ENCODE measurements around the gene ZNF407.

The ZNF407 gene

DNA sequence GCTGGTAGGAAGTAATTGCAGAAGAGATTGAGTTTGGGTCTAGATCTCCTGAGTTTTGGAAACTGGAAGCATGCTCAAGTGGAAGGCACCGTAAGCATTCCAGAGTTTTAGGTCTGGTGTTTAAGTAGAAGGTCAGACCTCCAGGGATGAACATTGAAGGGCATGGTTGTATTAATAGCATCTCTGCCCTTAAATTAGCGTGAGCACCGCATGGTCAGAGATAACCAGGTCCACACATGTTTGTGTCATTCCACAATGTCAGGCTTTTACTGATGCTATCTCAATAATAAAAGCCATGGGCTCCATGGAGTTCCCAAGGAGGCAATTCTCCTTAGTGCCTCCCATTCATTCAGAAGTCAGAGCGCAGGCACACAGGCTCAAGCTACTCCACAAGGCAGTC is 28.3 kb upstream of the ZNF407 start:
- in situ Hi-C loops (cut with MboI; ENCODE audit: low pct_unique_long_range_greater_than_20kb, low sequenced_read_pairs, unreplicated experiment), result no loop called here
- DNase-seq (ENCODE audit: low spot score), result no peak
- TF ChIP-seq, protein P1, sequence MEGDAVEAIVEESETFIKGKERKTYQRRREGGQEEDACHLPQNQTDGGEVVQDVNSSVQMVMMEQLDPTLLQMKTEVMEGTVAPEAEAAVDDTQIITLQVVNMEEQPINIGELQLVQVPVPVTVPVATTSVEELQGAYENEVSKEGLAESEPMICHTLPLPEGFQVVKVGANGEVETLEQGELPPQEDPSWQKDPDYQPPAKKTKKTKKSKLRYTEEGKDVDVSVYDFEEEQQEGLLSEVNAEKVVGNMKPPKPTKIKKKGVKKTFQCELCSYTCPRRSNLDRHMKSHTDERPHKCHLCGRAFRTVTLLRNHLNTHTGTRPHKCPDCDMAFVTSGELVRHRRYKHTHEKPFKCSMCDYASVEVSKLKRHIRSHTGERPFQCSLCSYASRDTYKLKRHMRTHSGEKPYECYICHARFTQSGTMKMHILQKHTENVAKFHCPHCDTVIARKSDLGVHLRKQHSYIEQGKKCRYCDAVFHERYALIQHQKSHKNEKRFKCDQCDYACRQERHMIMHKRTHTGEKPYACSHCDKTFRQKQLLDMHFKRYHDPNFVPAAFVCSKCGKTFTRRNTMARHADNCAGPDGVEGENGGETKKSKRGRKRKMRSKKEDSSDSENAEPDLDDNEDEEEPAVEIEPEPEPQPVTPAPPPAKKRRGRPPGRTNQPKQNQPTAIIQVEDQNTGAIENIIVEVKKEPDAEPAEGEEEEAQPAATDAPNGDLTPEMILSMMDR (IDR thresholded peaks at IDR 0.05; ENCODE audit: extremely low read depth, insufficient read depth, missing control alignments), result no peak

DNA sequence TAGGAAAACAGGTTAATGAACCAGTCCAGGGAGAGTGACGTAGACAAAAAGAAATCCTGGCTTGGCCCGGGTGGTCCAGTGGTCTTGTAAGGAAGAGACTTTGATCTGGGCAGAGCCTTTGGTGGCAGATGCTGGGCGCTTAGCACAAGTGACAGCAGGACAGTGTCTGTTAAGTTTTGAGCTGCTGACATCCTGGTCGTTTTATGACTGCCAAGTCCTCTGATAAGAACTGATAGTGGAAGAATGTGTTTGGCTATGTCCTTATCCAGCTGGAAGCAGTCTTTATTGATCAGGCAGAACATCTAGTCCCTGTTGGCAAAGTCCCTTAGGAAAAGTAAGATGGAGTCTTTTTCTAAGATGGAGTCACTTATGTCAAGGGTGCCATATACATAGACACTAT is 27.4 kb upstream of the ZNF407 start:
- TF ChIP-seq, protein P1 (IDR thresholded peaks at IDR 0.05; ENCODE audit: extremely low read depth, insufficient read depth, missing control alignments), result no peak
- no peak for DNase-seq (ENCODE audit: low spot score)
- in situ Hi-C loops (cut with MboI; ENCODE audit: low pct_unique_long_range_greater_than_20kb, low sequenced_read_pairs, unreplicated experiment), result no loop called here

DNA sequence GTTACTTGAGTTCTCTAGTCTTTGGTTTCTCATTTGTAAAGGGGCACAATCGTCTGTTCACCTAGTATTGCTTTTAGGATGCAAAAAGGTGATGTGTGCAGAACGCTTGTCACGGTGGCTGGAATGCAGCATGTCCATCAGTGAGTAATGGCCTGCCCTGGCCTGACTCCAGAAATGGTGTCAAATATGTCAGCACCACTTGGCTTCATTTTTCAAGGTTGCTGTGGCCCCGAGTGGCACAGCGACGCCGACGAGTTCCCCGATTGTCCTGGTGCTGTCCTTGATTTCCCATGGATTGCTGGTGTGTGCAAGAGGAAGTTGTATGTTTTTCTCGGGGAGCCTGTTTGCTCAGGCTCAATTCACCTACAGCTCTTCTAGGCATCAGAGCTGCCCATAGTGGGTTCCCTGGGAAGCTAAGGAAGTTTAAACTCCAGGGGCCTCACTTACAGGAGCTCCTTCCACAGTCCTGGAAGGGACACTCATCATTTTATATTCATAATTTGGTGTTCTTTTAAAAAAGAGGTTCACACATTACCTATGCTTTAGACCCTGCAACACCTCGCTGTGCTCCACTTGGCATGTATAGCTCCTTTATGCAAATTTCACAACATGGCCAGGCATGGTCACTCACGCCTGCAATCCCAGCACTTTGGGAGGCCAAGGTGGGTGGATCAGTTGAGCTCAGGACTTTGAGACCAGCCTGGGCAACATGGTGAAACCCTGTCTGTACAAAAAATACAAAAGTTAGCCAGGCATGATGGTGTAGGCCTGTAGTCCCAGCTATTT is 25.6 kb upstream of the ZNF407 start:
- DNase-seq (ENCODE audit: low spot score), result no peak
- TF ChIP-seq, protein P1 (IDR thresholded peaks at IDR 0.05; ENCODE audit: extremely low read depth, insufficient read depth, missing control alignments), result no peak
- in situ Hi-C loops (cut with MboI; ENCODE audit: low pct_unique_long_range_greater_than_20kb, low sequenced_read_pairs, unreplicated experiment), result no loop called here

DNA sequence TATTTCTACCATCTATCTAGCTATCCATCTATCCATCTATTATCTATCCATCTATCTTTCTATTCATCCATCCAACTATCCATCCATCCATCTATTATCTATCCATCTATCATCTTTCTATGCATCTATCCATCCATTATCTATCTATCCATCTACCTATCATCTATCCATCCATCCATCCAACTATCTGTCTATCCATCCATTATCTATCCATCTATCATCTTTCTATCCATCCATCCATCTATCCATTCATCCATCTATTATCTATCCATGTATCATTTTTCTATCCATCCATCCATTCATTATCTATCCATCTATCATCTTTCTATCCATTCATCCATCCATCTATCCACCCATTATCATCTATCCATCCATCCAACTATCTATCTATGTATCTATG is 24.6 kb upstream of the ZNF407 start:
- DNase-seq (ENCODE audit: low spot score), result no peak
- in situ Hi-C loops (cut with MboI; ENCODE audit: low pct_unique_long_range_greater_than_20kb, low sequenced_read_pairs, unreplicated experiment), result no loop called here
- TF ChIP-seq, protein P1 (IDR thresholded peaks at IDR 0.05; ENCODE audit: extremely low read depth, insufficient read depth, missing control alignments), result no peak

DNA sequence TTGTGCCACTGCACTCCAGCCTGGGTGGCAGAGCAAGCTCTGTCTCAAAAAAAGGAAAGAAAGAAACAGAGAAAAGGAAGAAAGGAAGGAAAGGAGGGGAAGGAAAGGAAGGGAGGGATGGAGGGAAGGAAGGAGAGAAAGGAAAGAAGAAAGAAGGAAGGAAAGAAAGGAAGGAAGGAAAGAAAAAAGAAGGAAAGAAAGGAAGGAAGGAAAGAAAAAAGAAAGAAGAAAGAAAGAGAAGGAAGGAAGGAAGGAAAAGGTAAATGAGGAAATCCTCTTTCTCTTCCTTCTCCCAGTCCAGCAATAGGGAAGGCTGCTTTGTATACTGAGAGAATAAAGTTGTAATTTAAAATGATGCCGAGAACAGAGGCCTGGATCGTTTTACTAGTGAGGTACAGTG is 22.8 kb upstream of the ZNF407 start:
- in situ Hi-C loops (cut with MboI; ENCODE audit: low pct_unique_long_range_greater_than_20kb, low sequenced_read_pairs, unreplicated experiment), result no loop called here
- TF ChIP-seq, protein P1 (IDR thresholded peaks at IDR 0.05; ENCODE audit: extremely low read depth, insufficient read depth, missing control alignments), result no peak
- no peak for DNase-seq (ENCODE audit: low spot score)

DNA sequence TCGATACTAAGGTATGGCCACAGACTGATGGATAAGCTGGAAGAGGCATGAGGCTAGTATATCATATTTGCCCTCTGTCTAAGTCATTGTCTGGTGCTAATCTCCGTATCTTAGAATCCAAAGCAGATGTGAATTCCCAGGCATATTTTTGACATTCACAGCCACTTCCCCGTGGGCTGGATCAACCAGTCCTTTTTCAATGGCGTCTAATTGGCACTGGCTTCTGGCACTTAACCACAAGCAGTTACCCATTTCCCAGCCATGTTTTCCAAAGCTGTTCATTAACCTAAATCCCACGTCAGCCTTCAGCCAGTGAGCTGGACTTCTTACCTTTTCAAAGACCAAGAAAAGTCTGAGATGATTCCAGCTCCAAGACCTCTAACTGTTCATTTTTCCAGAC is 20.7 kb upstream of the ZNF407 start:
- DNase-seq (ENCODE audit: low spot score), result no peak
- in situ Hi-C loops (cut with MboI; ENCODE audit: low pct_unique_long_range_greater_than_20kb, low sequenced_read_pairs, unreplicated experiment), result no loop called here
- TF ChIP-seq, protein P1 (IDR thresholded peaks at IDR 0.05; ENCODE audit: extremely low read depth, insufficient read depth, missing control alignments), result no peak
